Stimulated activated CD8-positive, alpha-beta memory T cell treated with anti-CD3 and anti-CD28 coated beads, Interleukin-4, amount 100 ng/mL, for 1 hour (primary cell): ENCODE measurements around the gene KRTAP10-6.
"Not testable (repeated sequence)": the region's sequence is repeated elsewhere in the genome, so short reads cannot be mapped to it uniquely, and the experiment has no call there.

ENCODE experiments used
- DNase-seq, 2 donors: peaks; one replicate each; pipeline ENCODE4 v3.0.0-alpha.2; 2020; ENCODE audit warnings: low read depth in 2 of 2, low spot score in 1 of 2

The KRTAP10-6 gene

GRCh38 chr21:44618504-44618903, 26.2 kb upstream of the KRTAP10-6 start:
- DNase-seq, result no peak

GRCh38 chr21:44617071-44617501, 24.8 kb upstream of the KRTAP10-6 start:
- DNase-seq, result no peak

- no peak for DNase-seq
These were observed 24.3 kb upstream of the KRTAP10-6 start for GRCh38 chr21:44616591-44616926.

- no peak for DNase-seq
These were observed 23.7 kb upstream of the KRTAP10-6 start for GRCh38 chr21:44615911-44616590.

GRCh38 chr21:44615466-44615865, 23.2 kb upstream of the KRTAP10-6 start:
- no peak for DNase-seq

- no peak for DNase-seq
These were observed 22.7 kb upstream of the KRTAP10-6 start for GRCh38 chr21:44614961-44615391.

- no peak for DNase-seq
These were observed 21.9 kb upstream of the KRTAP10-6 start for GRCh38 chr21:44614161-44614631.

- no peak for DNase-seq
These were observed 21.3 kb upstream of the KRTAP10-6 start for GRCh38 chr21:44613386-44614155.

- DNase-seq, result no peak
These were observed 20.4 kb upstream of the KRTAP10-6 start for GRCh38 chr21:44612669-44613229.

- no peak for DNase-seq
These were observed 19.8 kb upstream of the KRTAP10-6 start, which contains the start of gene KRTAP10-8 for GRCh38 chr21:44612029-44612486. Gene KRTAP10-8 (plus strand): TSS chr21:44612079. CDS start chr21:44612101, 22 bp downstream.

GRCh38 chr21:44611551-44611950, 19.2 kb upstream of the KRTAP10-6 start:
- no peak for DNase-seq

GRCh38 chr21:44610157-44610843, 18.0 kb upstream of the KRTAP10-6 start:
- not testable (repeated sequence) for DNase-seq

- DNase-seq, result no peak
These were observed 16.9 kb upstream of the KRTAP10-6 start for GRCh38 chr21:44609193-44609592.

- DNase-seq, result no peak
These were observed 14.2 kb upstream of the KRTAP10-6 start for GRCh38 chr21:44606495-44606894.

- no peak for DNase-seq
These were observed 11.6 kb upstream of the KRTAP10-6 start for GRCh38 chr21:44603911-44604310.

GRCh38 chr21:44603109-44603875, 11.0 kb upstream of the KRTAP10-6 start:
- no peak for DNase-seq

- no peak for DNase-seq
These were observed 10.2 kb upstream of the KRTAP10-6 start for GRCh38 chr21:44602463-44602850.

- DNase-seq, result no peak
These were observed 9.5 kb upstream of the KRTAP10-6 start for GRCh38 chr21:44601596-44602462.

GRCh38 chr21:44601091-44601490, 8.8 kb upstream of the KRTAP10-6 start:
- not testable (repeated sequence) for DNase-seq
